Rectal smooth muscle tissue (tissue), 1 donor: ENCODE measurements around the gene EMSY.
A peak's percentile ranks its signal among the peaks of the same experiment; 100 is the strongest.
"Not testable (repeated sequence)": the region's sequence is repeated elsewhere in the genome, so short reads cannot be mapped to it uniquely, and the experiment has no call there.

ENCODE experiments used
- H3K27ac ChIP-seq: one replicate; pipeline ENCODE4 v1.7.0; 2013; ENCODE audit warnings: low read depth, low read length, inconsistent platforms
- H3K27me3 ChIP-seq: one replicate; pipeline ENCODE4 v1.7.0; 2013; ENCODE audit warnings: low read length; ENCODE audit not compliant: control insufficient read depth, insufficient read depth
- H3K36me3 ChIP-seq: one replicate; pipeline ENCODE4 v1.7.0; 2013; ENCODE audit warnings: low read length; ENCODE audit not compliant: control insufficient read depth, insufficient read depth
- H3K4me1 ChIP-seq: one replicate; pipeline ENCODE4 v1.7.0; 2013; ENCODE audit warnings: low read length; ENCODE audit not compliant: control insufficient read depth, insufficient read depth
- H3K4me3 ChIP-seq: one replicate; pipeline ENCODE4 v1.7.0; 2013; ENCODE audit warnings: low read length
- H3K9ac ChIP-seq: one replicate; pipeline ENCODE4 v1.7.0; 2013; ENCODE audit warnings: low read length

Gene EMSY

GRCh38 chr11:76567261-76567660, 122.4 kb downstream of the EMSY start:
- H3K36me3 ChIP-seq, result no peaks in the 10 kb centered on the region
- no peak overlapping the region for H3K4me3 ChIP-seq
- no peak overlapping the region for H3K27ac ChIP-seq
- no peaks in the 10 kb centered on the region for H3K27me3 ChIP-seq
- no peak overlapping the region for H3K9ac ChIP-seq
- H3K4me1 ChIP-seq, result no peaks in the 10 kb centered on the region

GRCh38 chr11:76568139-76568538, 123.3 kb downstream of the EMSY start:
- H3K36me3 ChIP-seq, result no peaks in the 10 kb centered on the region
- no peak overlapping the region for H3K27ac ChIP-seq
- no peak overlapping the region for H3K9ac ChIP-seq
- H3K4me3 ChIP-seq, result no peak overlapping the region
- H3K27me3 ChIP-seq, result no peaks in the 10 kb centered on the region
- no peaks in the 10 kb centered on the region for H3K4me1 ChIP-seq

- no peak overlapping the region for H3K27ac ChIP-seq
- no peak overlapping the region for H3K9ac ChIP-seq
- H3K4me1 ChIP-seq, result no peaks in the 10 kb centered on the region
- no peak overlapping the region for H3K4me3 ChIP-seq
- no peaks in the 10 kb centered on the region for H3K36me3 ChIP-seq
- no peaks in the 10 kb centered on the region for H3K27me3 ChIP-seq
Measured at GRCh38 chr11:76568621-76569020, 123.8 kb downstream of the EMSY start.

GRCh38 chr11:76572181-76572875, 127.5 kb downstream of the EMSY start:
- H3K4me3 ChIP-seq, H3K36me3 ChIP-seq, H3K4me1 ChIP-seq, H3K9ac ChIP-seq, H3K27ac ChIP-seq, H3K27me3 ChIP-seq: not testable (repeated sequence)

DNA sequence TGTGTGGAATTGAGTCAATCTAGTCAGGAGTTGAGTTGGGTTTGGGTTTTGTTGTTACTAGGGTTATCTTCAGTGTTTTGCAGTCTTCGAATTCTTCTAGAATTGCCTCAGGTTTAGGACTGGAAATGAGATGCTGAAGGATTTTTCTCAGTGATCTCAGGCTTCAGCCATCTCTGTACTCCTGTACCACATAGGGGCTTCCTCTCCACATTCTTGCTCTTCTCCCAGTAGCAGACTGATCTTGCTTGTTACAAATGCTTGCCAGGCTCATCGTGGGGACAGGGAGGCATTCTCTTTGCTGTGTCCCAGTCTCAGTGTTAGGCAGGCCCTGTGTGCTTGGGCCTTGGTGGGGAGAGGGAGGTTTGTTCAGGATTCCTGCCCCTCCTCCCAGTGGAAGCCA, 129.6 kb downstream of the EMSY start:
- H3K27ac ChIP-seq, result no peak overlapping the region
- H3K4me1 ChIP-seq, result peaks cover 8% of the 10 kb centered on the region
- H3K4me3 ChIP-seq, result no peak overlapping the region
- no peaks in the 10 kb centered on the region for H3K27me3 ChIP-seq
- no peaks in the 10 kb centered on the region for H3K36me3 ChIP-seq
- H3K9ac ChIP-seq, result no peak overlapping the region

DNA sequence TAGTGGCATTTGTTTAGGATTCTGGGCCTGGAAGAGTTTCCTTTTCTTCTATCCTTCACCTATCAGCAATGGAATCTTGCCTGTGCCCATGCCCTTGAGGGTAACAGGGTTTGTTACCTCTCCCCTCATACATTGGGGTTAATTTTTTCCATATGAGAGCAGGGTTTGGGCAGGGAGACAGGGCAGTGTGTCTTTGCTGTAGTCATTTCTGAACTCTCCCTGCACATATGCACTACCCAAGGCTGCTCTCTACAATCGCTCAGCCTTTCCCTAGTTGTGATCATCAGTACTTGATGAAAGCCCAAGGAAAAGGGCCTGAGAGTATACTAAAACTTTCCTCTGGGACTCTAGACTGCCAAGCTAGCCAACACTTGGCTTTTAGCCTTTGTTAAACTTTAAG, 130.1 kb downstream of the EMSY start:
- Histone ChIP-seq H3K27ac (no peak overlapping the region), H3K36me3 (no peaks in the 10 kb centered on the region), H3K4me1 (peaks cover 8% of the 10 kb centered on the region), H3K4me3 (no peak overlapping the region), H3K9ac (no peak overlapping the region), H3K27me3 (no peaks in the 10 kb centered on the region)

GRCh38 chr11:76577226-76577920, 132.6 kb downstream of the EMSY start:
- H3K36me3 ChIP-seq, result no peaks in the 10 kb centered on the region
- H3K27me3 ChIP-seq, result no peaks in the 10 kb centered on the region
- no peak overlapping the region for H3K4me3 ChIP-seq
- H3K4me1 ChIP-seq, result peaks cover 8% of the 10 kb centered on the region
- no peak overlapping the region for H3K9ac ChIP-seq
- H3K27ac ChIP-seq, result peak overlapping the region; percentile 38

GRCh38 chr11:76577921-76578653, 133.3 kb downstream of the EMSY start:
- H3K4me3 ChIP-seq, result no peak overlapping the region
- H3K27ac ChIP-seq, result no peak overlapping the region
- H3K4me1 ChIP-seq, result peaks cover 8% of the 10 kb centered on the region

GRCh38 chr11:76578654-76579055, 133.8 kb downstream of the EMSY start:
- no peak overlapping the region for H3K27ac ChIP-seq
- no peak overlapping the region for H3K9ac ChIP-seq
- H3K36me3 ChIP-seq, result no peaks in the 10 kb centered on the region
- no peaks in the 10 kb centered on the region for H3K27me3 ChIP-seq
- peaks cover 8% of the 10 kb centered on the region for H3K4me1 ChIP-seq
- H3K4me3 ChIP-seq, result no peak overlapping the region

More at GRCh38 chr11:76577921-76578653, 133.3 kb downstream of the EMSY start:
- H3K9ac ChIP-seq, result no peak overlapping the region
- no peaks in the 10 kb centered on the region for H3K27me3 ChIP-seq
- H3K36me3 ChIP-seq, result no peaks in the 10 kb centered on the region

DNA sequence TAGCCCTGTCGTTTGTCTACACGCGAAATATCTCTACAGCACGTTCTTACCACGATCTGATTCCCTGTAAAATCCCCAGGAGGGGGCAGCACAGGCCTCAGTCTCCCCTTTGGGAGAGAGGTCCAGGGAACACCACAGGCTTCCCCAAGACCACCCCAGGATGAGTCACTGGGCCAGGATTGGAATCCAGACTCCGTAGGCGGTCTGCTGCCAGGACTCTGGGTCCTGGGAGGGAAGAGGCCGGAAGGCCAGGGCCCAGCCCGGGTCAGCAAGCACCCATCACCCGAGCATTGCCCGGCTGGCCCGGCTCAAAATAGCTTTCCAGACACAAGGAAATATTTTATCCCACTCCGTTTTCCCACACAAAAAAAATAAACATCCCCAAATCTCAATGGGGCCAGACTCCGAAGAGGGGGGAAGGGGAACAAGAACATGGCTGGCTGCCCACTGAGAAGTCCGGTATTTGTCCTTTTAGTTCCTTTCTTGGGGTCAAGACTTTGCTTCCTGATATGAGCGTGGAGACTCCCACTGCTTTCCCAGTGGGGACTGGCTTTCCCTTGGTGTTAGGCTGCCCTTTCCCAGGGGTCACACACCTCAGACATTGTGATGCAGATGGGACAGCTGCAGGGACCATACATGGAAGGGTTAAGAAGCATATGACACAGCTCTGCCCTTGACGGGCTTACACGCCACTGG, 134.4 kb downstream of the EMSY start:
- Histone ChIP-seq H3K9ac (no peak overlapping the region), H3K27ac (no peak overlapping the region), H3K27me3 (no peaks in the 10 kb centered on the region), H3K36me3 (no peaks in the 10 kb centered on the region), H3K4me3 (no peak overlapping the region), H3K4me1 (peaks cover 8% of the 10 kb centered on the region)

DNA sequence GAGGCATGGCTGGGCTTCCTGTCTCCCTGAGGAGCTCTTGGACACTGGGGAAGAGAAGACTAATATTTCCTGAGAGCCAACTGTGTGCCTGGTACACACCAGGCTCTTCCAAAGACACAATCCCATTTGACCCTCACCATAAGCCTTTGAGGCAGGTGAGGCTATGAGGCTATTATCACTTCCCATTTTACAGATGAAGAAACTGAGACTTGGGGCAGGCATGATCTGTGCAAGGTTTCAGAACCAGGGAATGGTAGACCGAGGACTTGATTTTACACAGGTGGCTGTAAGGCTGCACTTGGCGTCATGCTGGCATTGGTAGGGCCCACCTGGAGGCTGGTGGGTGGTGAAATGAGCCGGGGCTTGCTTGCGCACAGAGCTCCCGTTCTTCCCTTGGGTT, 134.9 kb downstream of the EMSY start:
- H3K9ac ChIP-seq, result no peak overlapping the region
- H3K4me1 ChIP-seq, result peaks cover 8% of the 10 kb centered on the region
- no peaks in the 10 kb centered on the region for H3K36me3 ChIP-seq
- H3K27me3 ChIP-seq, result no peaks in the 10 kb centered on the region
- no peak overlapping the region for H3K4me3 ChIP-seq
- no peak overlapping the region for H3K27ac ChIP-seq

DNA sequence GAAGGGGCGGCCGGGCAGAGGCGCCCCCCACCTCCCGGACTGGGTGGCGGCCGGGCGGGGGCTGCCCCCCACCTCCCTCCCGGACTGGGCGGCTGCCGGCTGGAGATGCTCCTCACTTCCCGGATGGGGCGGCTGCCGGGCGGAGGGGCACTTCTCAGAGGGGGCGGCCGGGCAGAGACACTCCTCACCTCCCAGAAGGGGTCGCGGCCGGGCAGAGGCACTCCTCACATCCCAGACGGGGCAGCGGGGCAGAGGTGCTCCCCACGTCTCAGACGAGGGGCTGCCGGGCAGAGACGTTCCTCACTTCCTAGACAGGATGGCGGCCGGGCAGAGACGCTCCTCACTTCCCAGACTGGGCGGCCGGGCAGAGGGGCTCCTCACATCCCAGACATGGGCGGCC, 137.7 kb downstream of the EMSY start:
- not testable (repeated sequence) for H3K4me1 ChIP-seq, H3K4me3 ChIP-seq, H3K27me3 ChIP-seq, H3K27ac ChIP-seq, H3K36me3 ChIP-seq, H3K9ac ChIP-seq
